Thyroid gland (tissue), 4 donors: Measurements from ENCODE around the gene WDR54.

ENCODE experiments used
- POLR2A ChIP-seq, 2 donors: fragments of 450-650 bp; IDR thresholded peaks; one replicate each; pipeline ENCODE4 v1.6.1; 2017; ENCODE audit warnings: antibody characterized with exemption in 2 of 2, mild to moderate bottlenecking in 2 of 2, moderate library complexity in 1 of 2
- TF ChIP-seq, protein P1 (sequence below), 6 experiments: fragments of 200-600 bp in 3 of 6; fragments of 450-650 bp in 3 of 6; sonication (generic) in 3 of 6; IDR thresholded peaks; one replicate each; pipeline ENCODE4 v1.5.1; 2016 to 2019; ENCODE audit warnings: antibody characterized with exemption in 6 of 6, mild to moderate bottlenecking in 2 of 6, inconsistent platforms in 1 of 6, moderate library complexity in 1 of 6

DNA sequence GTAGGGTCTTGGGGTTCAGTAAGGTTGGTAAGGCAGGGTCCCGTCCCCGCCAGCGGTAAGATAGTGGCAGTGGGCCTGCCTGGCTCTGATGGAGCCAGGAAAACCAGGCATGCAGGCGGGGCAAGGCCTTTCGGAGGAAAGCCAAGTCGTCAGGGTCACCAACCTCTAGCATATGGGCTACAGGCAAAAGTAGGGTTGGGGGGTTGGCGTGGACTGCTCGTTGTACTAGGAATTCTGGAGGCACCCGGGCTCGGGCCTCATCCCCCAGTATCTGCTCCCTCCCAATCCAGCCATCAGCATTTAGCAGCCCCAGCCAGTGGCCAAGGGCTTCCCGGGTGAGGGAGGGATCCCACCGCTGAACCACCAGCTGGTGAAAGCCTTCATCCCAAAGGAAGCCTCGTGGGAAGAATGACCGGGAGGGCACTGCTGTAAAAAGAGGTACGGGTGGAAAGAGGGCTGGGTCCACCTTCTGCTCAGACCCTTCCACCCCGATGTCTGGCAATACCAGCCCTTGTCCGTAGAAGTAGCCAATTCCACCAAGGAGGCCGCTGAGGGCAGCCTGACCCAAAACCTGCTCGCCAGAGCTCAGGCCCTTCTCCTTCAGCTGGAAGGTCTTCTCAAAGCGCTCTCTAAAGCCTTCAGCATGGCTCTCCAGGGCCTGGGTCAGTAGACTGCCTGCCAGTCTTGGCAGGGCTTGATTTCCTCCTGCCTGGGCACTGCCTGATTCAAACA, 40.7 kb downstream of the WDR54 start:
- TF ChIP-seq, protein P1, sequence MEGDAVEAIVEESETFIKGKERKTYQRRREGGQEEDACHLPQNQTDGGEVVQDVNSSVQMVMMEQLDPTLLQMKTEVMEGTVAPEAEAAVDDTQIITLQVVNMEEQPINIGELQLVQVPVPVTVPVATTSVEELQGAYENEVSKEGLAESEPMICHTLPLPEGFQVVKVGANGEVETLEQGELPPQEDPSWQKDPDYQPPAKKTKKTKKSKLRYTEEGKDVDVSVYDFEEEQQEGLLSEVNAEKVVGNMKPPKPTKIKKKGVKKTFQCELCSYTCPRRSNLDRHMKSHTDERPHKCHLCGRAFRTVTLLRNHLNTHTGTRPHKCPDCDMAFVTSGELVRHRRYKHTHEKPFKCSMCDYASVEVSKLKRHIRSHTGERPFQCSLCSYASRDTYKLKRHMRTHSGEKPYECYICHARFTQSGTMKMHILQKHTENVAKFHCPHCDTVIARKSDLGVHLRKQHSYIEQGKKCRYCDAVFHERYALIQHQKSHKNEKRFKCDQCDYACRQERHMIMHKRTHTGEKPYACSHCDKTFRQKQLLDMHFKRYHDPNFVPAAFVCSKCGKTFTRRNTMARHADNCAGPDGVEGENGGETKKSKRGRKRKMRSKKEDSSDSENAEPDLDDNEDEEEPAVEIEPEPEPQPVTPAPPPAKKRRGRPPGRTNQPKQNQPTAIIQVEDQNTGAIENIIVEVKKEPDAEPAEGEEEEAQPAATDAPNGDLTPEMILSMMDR (IDR thresholded peaks at IDR 0.05), result no peak
- no peak for TF ChIP-seq POLR2A (IDR thresholded peaks at IDR 0.05)
